ENCODE measurements around the gene MCRIP2.

Gene MCRIP2

DNA sequence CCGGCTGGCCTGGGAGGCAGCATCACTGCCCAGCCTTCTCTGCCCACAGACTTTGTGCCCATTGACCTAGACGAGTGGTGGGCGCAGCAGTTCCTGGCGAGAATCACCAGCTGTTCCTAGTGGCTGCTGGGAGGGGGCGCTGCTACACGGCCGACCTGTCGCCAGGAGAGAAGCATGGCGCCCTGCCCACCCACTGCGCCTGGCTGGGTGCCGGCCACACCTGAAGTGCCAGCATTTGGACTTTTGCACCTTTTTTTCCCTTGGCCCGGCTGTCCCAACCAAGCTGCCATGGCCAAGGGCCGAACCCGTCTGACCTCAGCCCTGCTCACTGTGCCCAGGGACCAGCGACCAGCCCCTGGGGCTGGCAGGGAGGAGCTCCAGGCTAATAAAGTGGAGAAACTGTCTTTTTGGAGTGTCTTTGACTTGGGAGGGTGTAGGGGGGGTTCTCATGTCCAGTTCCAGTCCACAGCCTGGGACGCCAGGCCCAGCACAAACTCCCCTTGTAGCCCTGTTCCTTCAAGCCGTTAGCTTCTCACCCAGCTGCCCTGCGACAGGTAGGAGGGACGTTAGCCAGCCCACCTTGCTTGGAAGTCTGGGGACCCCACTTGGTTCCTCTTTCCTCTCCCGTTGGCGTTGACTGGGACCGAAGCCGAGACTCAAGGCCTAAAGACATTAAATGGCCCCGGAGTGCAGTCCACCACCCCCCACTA, 6.6 kb downstream of the MCRIP2 start:
- DNase-seq (ENCODE audit: low read depth in 3 of 3) = no peak

DNA sequence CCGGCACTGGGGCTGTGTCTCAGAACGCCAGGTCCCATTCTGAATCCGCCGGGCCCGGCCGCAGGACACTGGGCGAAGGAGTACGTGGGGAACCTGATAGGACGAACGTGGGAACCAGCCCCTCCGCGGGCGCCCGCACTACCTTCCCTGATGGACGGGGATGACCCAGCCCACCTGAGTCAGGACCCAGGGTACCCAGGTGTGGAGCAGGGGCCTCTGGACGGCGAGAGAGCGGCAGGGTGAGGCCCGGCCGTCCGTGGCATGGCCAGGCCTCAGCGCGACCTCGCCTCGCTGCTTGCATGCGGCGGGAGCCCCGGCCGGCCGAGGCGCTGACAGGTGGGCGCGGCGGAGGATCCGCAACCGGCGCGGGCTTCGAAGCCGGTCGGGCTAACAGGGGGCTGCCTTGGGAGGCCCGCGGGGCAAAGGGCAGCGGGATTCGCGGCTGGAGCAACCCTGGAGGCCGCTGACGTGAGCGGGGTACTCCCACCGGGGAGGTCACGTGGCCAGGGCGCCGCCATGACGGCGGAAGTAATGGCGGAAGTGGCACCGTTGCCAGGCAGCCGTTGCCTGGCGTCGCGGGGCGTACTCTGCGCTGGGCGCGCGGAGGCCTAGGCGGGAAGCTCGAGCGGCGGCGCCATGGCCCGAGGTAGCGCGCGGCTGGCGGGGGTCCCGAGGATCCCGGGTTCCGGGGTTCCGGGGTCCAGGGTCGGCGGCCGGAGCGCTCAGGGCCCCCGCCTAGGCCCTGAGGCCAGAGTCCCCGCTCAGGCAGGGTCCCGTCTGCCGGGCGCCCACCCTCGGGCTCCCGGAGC, 7.4 kb downstream of the MCRIP2 start, which contains the start of gene WDR90:
Gene WDR90 (plus strand): TSS at position 585 of the 809 bp plus-strand sequence. CDS start 52 bp downstream, at position 637.
- peak; percentile 85 to 90 (median 89) for DNase-seq (ENCODE audit: low read depth in 3 of 3)

DNA sequence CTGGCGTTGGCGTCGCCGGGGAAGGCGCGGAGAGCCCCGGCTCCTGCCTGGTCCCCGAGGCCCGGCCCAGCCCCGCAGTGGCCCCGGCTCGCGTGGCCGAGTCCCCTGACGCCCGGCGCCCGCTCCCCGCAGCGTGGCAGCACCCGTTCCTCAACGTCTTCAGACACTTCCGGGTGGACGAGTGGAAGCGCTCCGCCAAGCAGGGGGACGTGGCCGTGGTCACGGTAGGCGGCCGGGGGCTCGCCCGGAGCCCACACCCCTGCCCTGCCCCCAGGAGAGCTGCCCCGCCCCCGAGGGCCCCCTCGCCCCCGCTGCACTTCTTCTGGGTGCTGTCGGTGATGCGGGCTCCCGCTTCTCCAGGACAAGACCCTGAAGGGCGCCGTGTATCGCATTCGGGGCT, 8.0 kb downstream of the MCRIP2 start:
- DNase-seq (ENCODE audit: low read depth in 3 of 3) = no peak

DNA sequence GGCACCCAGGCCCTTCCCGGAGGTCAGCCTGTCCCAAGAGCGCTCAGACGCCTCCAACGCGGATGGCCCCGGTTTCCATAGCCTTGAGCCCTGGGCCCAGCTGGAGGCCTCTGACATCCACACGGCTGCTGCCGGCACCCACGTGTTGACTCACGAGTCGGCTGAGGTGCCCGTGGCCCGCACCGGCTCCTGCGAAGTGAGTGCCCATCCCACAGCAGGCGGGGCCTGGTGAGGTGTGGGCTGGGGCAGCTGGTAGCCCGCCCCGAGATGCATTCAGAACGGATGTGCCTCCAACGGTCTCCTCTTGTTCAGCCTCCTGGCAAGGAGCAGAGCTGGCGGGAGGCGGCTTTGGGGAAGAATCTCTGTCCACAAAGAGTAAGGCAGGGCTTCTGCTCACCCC, 10.2 kb downstream of the MCRIP2 start:
- no peak for DNase-seq (ENCODE audit: low read depth in 3 of 3)

DNA sequence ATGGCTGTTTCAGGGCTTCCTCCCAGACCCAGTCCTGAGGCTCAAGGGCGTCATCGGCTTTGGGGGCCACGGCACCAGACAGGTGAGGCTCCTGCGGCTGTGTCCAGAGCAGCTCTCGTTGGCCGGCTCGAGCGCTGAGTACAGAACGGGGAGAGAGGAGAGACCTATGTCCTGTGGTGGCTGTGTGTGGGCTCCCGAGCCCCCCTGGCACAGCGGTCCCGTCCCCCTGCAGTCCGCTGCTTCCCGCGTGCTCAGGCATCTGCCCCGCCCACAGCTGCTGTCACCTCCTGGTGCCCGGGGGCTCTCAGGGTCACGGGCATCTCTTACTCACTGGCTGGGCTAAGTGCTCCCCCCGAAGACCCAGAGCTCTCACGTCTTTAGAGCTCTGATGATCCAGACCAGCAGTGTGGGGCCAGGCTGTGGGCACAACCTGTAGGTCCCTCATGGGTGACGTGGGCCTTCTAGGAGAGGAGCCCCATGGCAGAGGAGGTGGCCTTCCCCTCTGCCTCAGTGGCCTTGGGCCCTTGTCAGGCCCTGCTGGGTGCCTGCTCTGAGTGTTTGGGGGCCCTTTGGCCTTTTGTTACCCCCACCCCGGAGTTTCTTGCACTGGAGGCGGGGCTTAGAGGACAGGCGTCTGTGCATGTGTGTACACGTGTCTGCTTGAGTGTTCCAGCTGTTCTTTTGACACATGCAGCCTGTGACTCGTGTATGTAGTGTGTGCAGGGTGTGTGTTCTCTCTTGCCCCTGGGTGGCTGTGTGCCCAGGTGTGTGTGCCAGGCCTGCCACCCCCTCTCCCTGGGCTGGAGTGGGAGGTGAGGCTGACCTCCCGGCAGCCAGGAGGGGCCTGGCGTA, 11.1 kb downstream of the MCRIP2 start:
- no peak for DNase-seq (ENCODE audit: low read depth in 3 of 3)

DNA sequence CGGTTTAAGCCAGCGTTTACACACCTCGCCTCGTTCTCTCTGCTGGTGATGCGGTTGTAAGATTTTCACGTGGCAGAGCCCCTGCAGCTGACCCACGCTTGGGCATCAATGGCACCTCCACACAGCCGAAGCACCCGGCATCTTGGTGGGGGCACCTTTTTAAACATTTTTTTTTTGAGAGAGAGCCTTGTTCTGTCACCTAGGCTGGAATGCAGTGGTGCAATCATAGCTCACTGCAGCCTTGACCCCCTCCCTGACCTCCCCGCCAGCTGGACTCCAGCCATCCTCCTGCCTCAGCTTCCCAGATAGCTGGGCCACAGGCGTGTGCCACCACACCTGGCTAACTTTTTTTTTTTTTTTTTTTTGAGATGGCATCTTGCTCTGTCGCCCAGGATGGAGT, 12.4 kb downstream of the MCRIP2 start:
- DNase-seq (ENCODE audit: low read depth in 3 of 3) = no peak

DNA sequence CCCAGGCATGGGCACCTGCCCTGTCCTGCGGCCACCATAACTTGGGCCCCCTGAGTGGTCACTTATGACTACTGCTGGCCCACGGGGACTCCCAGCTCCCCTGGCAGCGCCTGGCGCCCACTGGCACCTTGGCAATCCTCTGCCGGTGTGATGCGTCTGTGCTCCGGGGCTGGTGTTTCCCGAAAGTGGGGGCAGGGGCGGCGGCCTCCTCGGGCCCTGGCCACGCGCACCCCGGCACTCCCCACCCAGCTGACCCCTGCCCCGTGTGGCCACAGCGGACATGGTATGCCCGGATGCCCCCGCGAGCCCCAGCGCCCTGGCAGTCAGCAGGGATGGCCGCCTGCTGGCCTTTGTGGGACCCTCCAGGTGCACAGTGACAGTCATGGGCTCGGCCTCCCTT, 15.9 kb downstream of the MCRIP2 start:
- DNase-seq (ENCODE audit: low read depth in 3 of 3) = no peak

DNA sequence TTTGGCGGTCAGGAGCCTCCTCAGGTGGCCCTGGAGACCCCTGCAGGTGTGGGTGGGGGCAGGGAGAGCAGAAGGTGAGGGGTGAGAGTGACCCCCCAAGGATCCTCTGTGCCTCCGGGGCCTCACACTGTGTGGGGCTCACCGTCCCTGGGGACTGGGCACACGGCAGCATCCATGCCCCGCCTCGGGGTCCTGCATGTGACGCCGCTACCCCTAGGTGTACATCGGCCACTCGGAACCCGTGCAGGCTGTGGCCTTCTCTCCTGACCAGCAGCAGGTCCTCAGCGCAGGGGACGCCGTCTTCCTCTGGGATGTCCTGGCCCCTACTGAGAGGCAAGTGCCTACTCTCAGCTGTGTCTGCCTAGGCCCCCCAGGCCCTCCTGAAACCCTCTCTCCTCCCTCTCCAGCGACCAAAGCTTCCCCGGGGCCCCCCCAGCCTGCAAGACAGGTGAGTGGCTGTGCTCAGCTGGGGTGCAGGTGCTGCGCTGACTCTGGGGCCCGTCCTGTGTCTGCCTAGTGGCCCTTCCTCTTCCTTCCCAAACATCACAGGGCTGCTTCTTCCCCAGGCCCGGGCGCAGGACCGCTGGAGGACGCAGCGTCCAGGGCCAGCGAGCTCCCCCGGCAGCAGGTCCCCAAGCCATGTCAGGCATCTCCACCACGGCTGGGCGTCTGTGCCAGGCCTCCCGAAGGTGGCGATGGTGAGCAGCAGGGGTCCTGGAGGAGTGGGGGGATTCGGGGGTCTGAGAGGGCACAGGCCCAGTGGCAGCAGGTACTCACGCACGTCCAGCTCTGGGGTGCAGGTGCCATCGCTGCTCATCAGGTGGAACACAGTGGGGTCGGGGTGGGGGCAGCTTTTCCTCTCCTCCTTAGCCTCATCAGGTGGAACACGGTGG, 17.3 kb downstream of the MCRIP2 start:
- no peak for DNase-seq (ENCODE audit: low read depth in 3 of 3)

DNA sequence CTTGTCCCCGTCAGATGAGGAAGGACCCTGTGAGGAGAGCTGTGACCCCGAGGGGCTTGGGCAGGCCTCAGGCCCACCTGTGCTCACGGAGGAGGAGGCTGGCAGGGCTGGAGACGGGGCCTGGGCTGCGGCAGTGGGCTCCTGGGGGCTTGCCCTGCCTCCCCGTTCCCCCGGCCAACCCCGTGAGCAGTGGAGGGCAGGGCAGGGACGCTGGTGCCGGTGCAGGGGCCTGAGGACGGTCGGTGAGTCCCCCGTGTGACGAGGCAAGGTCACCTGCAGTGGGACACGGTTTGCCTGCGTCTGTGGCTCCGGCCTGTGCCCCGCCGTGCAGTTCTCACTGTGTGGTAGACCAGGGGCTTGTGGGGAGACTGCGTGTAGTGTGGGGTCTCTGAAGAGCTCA, 18.0 kb downstream of the MCRIP2 start:
- DNase-seq (ENCODE audit: low read depth in 3 of 3) = no peak

DNA sequence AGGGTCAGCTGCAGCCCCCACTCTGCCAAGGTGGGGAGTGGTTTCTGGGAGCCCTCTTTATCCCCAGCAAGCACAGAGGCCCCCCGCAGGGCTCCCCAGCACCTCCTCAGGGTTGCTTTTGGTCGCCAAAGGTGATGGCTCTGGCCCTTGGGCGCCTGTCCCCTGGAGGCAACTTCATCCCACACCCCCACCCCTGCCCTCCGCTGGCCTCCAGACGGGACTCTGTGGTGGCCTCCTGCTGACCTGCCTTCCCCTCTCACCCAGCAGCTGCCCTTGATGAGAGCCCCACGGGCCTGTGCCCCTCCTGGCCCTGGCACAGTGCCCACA, 18.5 kb downstream of the MCRIP2 start:
- DNase-seq (ENCODE audit: low read depth in 3 of 3) = no peak

DNA sequence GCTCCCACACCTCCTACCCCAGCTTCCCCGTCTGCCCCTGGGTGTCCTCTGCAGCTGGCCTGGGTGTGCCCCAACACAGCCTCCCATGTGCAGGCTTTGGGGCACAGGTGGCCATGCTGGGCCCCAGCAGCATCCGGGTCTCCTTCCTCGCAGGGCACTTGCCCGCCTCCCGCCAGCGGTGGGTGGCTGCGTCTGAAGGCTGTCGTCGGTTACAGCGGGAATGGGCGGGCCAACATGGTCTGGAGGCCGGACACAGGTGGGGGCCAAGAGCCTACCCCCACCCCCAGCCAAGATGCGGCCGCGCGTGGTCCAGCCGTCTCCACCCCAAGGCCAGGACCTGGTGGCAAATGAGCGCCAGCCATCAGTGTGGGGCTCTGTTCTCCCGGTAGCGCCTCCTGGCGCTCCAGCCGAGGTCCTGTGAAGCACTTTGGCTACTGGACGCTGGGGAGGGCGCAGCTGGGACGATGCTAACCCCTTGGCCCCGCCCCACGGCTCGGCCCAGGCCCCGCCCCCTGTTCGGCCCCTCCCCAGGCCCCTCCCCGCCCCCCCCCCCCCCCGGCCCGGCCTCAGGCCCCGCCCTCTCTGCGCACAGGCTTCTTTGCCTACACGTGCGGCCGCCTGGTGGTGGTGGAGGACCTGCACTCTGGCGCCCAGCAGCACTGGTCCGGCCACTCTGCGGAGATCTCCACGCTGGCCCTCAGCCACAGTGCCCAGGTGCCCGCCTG, 19.0 kb downstream of the MCRIP2 start:
- peak in 2 of 3 experiments; percentile 34 to 40 for DNase-seq (ENCODE audit: low read depth in 3 of 3)

DNA sequence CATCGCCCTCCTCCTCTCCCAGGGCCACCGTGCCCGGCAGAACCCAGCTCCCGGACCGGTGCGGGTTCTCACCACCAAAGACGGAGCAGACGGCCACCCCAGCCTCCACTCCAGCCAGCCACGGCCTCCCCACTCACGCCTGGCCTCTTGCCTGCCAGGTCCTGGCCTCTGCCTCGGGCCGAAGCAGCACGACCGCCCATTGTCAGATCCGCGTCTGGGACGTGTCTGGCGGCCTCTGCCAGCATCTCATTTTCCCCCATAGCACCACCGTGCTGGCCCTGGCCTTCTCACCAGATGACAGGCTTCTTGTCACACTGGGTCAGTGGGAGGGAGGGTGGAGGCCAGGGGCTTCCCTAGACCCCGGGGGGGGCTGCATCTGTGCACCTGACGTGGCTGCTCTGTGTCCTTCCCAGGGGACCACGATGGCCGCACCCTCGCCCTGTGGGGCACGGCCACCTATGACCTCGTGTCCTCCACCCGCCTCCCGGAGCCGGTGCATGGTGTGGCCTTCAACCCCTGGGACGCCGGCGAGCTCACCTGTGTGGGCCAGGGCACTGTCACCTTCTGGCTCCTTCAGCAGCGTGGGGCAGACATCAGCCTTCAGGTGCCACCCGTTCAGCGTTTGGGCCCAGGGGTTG, 19.7 kb downstream of the MCRIP2 start:
- DNase-seq (ENCODE audit: low read depth in 3 of 3) = no peak

DNA sequence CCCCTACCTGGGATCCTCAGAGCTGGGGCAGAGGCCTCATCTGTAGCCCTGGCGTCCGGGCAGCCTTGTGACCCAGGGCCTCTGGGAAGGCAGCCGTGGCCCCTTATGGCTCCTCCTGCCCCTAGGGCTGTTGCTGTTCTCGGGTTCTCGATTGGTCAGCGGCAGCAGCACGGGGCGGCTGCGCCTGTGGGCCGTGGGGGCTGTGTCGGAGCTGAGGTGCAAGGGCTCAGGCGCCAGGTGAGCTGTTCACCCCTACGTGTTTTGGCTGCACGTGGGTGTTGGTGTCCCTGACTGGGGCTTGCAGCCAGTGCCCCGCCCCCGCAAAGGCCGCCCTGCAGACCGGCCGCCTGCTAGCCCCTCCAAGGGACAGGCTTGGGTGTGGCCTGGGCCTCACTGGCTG, 20.5 kb downstream of the MCRIP2 start:
- DNase-seq (ENCODE audit: low read depth in 3 of 3) = no peak

DNA sequence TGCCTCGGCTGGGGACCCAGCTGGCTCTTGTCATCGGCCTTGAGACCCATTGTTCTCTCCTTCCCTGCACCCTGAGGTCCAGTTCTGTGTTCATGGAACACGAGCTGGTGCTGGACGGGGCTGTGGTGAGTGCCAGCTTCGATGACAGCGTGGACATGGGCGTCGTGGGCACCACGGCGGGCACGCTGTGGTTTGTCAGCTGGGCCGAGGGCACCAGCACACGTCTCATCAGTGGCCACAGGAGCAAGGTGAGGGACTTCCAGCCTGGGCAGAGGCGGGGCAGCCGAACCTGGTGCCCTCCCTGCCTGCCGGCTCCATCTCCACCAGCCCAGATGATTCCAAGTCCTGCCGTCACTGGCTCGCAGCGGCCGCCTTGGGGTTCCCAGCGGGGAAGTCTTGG, 21.0 kb downstream of the MCRIP2 start:
- no peak for DNase-seq (ENCODE audit: low read depth in 3 of 3)

DNA sequence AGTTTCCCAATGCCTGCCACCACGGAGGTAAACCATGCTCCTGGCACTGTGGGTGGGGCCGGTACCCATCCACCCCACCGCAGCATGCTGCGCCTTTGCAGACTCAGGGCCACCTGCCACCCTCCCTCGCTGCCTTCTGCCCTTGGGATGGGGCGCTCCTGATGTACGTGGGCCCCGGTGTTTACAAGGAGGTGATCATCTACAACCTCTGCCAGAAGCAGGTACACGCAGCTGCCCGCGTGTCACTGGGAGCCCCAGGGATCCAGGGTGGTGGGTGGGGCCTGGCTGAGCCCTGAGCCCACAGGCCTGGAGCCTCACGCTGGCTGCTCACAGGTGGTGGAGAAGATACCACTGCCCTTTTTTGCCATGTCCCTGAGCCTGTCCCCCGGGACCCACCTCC, 24.9 kb downstream of the MCRIP2 start:
- DNase-seq (ENCODE audit: low read depth in 3 of 3) = no peak

DNA sequence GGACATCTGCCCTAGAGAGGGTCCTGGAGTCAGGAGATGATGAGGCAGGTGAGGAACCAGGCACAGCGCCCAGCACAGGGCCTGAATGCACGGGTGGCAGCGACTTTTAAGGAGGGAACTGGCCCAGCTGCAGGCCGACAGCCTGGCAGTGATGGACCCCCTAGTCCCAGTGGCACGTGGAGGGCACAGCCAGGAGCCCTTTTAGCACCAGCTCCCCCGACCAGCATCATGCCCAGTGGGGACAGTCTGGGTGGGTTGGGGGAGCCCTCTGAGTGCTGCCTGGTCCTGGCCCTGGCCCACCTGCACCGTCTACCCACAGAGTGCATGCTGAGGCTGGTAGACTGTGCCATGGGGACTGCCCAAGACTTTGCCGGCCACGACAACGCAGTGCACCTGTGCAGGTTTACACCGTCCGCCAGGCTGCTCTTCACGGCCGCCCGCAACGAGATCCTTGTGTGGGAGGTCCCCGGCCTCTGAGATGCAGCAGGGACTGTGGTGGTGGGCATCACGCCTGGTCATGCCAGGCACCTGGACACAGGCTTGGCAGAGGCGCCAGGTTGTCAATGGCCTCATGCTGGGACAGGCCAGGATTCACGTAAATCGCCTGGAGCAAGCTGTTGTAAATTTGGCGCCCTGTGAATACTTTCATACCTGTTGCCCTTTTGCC, 25.6 kb downstream of the MCRIP2 start:
- no peak for DNase-seq (ENCODE audit: low read depth in 3 of 3)

DNA sequence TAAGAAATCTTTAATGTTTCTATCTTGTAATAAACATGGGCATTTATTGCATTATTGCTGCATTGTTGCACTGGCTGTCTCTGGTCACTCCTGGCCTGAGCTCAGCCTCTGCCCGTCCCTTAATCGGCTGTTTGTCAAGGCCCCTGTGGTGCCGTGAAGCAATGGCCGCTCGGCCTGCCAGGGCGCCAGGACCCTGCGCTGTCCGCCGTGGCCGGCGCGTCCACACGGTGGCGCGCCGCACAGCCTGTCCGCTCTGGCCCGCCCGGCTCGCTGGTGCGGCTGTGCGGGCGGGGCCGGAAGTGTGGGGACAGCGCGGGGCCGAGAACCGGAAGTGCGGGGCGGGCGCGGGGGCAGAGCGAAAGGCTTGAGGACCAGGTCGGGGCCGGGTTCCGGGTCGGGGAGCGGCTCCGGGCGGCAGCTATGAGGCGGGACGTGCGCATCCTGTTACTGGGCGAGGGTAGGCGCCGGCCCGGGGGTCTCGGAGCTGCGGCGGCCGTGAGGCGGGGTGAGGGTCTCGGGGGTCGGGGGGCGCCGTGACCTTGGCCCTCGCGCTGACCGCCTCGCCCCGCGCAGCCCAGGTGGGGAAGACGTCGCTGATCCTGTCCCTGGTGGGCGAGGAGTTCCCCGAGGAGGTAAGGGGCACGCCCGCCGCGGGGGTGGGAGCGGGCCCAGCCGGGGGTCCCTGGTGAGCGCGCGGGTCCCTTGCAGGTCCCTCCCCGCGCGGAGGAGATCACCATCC, 26.3 kb downstream of the MCRIP2 start, which contains the start of gene RHOT2:
Gene RHOT2 (plus strand): TSS at position 353 of the 739 bp plus-strand sequence. CDS start 68 bp downstream, at position 421.
- DNase-seq (ENCODE audit: low read depth in 3 of 3) = peak; percentile 83 to 91 (median 86)

DNA sequence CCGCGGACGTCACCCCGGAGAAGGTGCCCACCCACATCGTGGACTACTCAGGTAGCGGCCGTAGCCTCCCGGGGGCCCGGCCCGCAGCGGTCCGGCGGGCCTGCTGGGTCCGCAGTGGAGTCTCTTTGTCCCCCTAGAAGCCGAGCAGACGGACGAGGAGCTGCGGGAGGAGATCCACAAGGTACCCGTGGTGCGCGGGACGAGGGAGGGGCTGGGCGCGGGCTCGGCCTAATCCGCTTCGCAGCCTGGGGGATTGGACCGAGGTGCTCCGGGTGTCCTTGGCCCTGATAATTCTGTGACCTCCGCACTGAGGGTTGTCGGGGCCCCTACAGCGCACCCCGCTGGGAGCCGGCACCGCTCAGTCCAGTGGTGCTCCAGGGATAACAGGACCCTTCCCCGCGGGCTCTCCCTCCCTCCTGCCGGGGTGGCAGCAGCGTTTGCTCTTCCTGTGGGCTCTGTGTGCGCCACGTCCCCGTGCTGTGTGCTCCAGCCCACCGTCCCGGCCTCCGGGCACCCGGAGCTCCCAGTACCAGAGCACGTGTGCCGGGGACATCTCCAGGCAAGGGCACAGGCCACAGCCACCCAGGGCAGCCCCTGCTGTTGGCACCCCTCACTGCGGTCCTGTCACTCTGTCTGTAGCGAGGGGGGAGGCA, 27.0 kb downstream of the MCRIP2 start:
- no peak for DNase-seq (ENCODE audit: low read depth in 3 of 3)

All from stimulated activated CD4-positive, alpha-beta T cell treated with anti-CD3 and anti-CD28 coated beads, TNF-alpha, amount 100 ng/mL, for 4 hours (primary cell).